NCI-H1694 (cell line): ENCODE data around the gene STXBP5.

ENCODE experiments used
- DNase-seq: peaks from one replicate; lab custom pipeline; 2025; lab: John Stamatoyannopoulos, UW

STXBP5 gene

GRCh38 chr6:147178355-147178754, 25.9 kb upstream of the STXBP5 start:
- no peak for DNase-seq

DNA sequence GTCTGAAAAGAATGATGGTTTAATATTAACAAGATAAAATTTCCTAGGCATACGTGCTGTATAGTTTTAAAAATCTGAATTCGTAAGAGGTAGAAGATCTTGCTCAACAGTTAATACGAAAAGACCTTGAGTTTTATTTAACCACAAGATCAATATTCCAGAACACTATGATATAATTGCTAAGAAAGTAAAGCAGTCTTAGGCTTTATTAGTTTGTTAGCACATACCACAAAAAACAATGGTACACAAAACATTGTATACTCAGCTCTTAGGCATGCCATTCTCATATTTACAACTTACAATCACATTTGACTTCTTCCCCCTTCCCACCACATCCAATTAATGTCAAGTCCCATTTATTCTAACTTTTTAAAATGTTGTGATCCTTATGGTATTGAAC, 24.4 kb upstream of the STXBP5 start:
- DNase-seq: no peak

- DNase-seq: no peak
Measured at GRCh38 chr6:147180926-147181325, 23.3 kb upstream of the STXBP5 start.

GRCh38 chr6:147184379-147184778, 19.8 kb upstream of the STXBP5 start:
- no peak for DNase-seq

DNA sequence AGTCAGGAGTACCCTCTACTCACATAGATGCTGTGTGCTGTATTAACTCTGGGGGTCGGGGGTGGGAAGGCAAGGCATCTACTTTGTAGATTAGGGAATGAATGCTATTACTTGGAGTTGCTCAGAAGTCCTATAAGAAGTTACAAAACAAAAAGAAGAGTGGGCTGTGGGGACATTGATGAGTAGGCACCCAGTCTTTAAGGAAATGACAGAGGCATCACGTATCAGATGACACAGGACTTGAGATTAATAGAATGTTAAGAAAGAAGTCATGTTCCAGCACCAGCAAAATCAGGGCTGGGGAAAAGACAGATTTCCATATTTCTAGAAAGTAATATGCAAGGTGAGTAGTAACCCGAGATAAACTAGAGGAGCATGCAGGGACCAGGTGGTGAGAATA, 19.0 kb upstream of the STXBP5 start:
- DNase-seq: no peak

GRCh38 chr6:147190556-147190955, 13.7 kb upstream of the STXBP5 start:
- no peak for DNase-seq

DNA sequence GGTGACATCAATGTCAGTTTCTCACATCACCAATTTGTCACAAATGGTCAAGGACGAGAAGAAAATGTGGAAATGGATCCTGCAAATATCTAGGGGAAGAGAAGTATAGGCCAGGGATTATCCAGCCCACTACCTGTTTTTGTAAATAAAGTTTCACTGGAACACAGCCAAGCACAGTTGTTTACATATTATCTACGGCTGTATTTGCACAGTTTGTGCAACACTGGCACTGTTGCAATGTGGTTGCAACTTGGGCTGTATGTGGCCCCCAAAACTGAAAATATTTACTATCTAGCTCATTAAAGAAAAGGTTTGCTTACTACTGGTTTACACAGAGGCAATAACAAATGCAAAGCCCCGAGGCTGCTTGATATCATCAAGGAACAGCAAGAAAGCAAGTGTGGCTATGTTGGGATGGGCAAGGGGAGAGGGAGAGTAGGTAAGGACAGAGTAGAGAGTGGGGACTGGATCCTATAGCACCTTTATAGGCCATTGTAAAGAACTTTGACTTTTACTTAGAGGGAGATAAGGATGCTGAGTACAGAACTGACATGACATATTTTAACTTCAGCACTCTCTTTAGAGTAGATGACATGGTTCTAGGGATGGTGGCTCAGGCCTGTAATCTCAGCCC, 11.8 kb upstream of the STXBP5 start:
- no peak for DNase-seq

GRCh38 chr6:147194652-147195411, 9.4 kb upstream of the STXBP5 start:
- DNase-seq: no peak

GRCh38 chr6:147195510-147195909, 8.7 kb upstream of the STXBP5 start:
- no peak for DNase-seq

- DNase-seq: no peak
Measured at GRCh38 chr6:147195987-147196386, 8.2 kb upstream of the STXBP5 start.

DNA sequence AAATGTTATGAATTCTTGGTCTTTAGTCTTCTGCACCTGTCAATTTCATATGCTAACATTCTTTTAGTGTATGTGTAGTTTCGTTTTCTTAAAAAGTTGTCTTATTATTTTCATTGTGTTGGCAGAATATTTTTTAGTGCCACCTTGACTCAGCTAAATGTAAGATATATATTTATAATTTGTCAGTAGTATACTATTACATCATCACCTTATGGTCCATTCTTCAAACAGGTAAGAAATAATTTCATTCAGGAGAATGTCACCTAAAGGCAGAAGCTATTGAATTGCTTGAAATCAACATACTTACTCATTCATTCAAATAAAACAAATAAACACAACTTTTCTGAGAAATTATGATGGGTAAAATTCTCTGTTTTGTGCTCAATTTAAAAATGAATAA, 3.5 kb upstream of the STXBP5 start:
- no peak for DNase-seq

DNA sequence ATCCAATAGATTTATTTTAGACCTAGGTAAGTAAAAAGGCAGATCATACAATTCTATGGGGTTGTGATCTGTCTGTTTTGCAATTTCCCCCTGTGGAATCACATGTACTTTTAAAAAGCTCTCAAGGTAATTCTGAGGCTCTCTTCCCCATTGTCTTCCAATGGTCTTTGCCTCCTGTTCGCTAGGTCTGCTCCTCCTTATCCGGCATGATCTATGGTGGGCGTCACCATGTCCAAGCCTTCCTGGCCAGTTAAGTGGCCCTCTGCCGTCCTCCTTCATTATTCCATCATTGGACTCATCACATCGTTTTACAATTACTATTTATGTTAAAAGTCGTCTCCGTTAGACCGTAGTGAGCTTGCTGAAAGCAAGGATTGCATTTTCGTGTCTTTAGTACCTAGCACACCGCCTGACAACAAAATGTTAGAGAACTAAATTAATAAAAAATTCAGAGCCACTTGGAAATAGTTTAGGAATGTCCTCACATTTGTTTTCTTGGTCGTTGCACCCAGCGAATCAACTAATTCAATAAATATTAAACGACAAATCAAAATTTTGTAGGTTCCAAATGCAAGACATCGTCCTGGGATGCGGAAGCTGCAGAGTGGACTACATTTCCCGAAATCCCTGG, 2.2 kb upstream of the STXBP5 start:
- DNase-seq: no peak

GRCh38 chr6:147202516-147203310, 1.5 kb upstream of the STXBP5 start:
- DNase-seq: peak; percentile 88

DNA sequence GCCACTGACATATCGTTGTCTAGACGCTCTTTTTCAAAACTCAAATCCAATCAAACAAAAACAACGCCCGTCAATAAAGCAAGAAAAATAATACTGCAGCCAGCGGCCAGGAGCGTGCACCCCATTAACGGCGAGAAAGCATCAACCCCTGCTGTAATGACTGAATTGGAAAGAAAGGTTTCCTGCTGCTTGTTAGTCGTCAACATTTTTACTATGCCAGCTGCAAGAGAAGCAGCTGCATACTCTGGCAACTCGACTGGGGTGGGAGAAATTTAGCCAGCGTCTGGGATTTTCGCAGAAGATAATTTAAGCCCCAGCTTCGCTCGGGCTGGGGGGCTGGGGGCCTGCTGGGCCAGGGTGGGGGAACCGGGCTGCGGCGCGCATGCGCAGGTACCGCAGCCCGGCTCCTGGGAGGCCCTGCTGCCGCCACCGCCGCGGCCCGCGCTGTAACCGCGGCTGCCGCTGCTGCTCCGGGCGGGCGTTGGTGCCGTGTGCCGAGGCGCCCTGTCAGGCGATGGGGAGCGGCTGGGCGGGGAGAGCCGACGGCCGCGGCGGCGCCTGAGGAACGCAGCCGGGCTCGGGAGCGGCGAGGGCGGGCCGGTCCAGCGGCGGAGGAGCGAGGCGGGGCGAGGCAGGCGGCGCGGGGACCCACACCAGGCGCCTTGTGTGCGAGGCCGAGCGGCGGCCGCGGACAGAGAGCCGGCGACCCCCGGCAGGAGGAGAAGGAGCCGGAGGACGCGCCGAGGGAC, 732 bp upstream of the STXBP5 start:
- DNase-seq: peak; percentile 20

- DNase-seq: no peak
Measured at GRCh38 chr6:147204843-147205311, 660 bp downstream of the STXBP5 start.

- DNase-seq: no peak
Measured at GRCh38 chr6:147205690-147206600, 1.7 kb downstream of the STXBP5 start.

- DNase-seq: no peak
Measured at GRCh38 chr6:147207351-147207750, 3.1 kb downstream of the STXBP5 start.

- no peak for DNase-seq
Measured at GRCh38 chr6:147207837-147208754, 3.9 kb downstream of the STXBP5 start.

GRCh38 chr6:147209762-147210449, 5.7 kb downstream of the STXBP5 start:
- DNase-seq: no peak
